Measurements from ENCODE around the gene MRGPRG.

Gene MRGPRG

DNA sequence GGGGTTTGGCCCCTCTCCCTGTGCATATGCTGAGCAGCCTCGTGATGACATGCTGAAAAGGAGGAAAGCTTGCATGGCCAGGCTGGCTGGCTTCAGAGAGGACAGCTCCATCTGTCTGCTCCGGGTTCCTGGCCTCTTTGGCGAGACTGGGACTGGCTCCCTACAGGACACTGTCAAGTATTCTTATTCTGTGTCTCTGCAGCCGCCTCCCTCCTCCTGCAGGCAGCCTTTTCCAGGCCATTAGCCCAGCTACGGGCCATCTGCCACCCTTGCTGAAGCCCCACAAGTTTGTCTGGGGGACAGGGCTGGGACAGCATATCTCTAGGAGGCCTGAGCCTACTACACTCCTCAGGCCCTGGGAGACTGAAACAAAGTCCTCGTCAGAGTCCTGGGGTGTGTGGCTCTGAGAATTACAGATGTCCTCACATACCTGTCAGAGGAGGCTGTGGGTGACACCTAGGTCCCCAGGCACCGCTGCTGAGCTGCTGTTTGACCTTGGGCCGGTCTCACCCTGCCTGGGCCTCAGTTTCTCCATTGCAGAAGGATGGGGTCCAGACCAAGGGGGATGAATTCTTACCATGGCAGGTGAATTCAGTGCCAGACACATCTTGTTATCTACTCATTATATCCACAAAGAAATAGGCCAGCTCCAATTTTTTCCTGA lies 11.0 kb downstream of the MRGPRG start:
- DNase-seq (ENCODE audit: low read depth): no peak

DNA sequence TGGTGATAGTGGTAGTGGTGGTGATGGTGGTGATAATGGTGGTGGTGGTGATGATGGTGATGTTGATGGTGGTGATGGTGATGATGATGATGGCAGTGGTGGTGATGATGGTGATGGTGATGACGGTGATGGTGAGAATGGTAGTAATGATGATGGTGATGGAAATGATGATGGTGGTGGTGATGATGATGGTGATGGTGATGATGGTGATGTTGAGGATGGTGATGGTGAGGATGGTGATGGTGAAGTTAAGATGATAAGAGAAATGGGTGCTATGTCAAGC lies 11.8 kb downstream of the MRGPRG start:
- no peak for DNase-seq (ENCODE audit: low read depth)

DNA sequence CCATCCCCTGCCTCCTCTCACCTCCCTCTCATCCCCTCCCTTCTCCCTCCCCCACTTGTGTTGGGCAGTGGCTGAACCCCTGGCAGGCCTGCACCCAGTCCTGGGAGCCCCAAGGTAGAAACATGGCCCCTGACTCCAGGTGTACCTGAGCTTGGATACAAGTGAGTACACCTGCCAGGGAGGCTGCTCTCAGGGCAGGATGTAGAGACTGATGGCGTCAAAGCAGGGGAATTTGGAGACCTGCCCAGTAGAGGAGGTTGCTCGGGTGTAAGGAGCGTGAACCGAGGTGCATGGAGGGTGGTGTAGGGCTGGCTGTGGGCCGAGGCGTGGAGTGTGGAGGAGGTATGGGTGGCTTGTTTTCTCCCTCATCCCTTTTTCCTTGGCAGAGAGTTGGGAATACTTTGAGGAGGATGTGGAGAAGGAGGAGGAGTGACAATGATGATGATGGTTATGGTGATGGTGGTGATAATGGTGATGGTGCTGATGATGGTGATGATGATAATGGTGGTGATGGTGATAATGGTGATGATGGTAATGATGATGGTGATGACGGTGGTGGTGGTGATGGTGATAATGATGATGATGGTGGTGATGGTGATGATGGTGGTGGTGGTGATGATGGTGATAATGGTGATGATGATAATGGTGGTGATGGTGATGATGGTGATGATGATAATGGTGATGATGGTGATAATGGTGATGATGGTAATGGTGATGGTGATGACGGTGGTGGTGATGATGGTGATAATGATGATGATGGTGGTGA lies 12.3 kb downstream of the MRGPRG start:
- DNase-seq (ENCODE audit: low read depth): no peak

DNA sequence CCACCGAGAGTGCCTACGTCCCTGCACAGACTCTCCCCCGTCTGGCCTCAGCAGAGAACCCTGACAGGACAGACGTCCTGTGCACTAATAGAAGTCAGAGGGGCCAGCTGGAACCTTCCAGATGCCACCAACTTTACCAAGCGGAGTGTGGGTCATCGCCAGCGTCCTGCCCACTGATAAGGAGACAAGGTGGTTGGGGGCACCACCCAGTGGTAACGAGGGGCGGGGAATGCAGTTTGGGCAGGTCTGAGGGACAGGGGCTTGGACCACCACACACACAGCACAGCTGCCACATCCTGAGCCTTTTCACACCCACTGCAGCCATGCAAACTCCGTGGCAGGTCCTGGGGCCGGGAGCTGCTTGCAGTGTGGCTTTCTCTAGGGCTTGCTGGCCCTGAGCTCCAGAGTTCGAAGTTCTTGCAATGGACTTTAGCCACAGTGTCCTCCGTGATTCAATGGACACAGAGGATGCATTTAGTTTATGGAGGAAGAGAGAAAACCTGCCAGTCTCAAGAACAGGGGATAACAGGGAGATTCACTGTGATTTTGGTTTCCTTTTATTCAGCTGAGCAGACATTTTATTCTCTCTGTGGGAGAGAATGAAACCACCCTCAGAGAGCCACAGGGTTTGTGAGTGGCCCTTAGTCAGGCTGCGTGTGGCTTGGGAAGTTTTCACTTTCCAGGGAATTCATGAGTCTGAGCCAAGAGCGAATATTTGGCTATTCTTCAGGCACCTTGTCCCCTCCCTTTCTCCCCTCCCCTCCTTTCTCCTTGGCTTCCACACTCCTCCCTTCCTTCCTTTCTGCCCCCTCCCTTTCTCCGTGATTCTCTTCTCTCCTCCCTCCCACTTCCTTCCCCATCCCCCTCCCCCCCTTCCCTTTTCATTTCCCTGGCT lies 13.1 kb downstream of the MRGPRG start:
- DNase-seq (ENCODE audit: low read depth): no peak

DNA sequence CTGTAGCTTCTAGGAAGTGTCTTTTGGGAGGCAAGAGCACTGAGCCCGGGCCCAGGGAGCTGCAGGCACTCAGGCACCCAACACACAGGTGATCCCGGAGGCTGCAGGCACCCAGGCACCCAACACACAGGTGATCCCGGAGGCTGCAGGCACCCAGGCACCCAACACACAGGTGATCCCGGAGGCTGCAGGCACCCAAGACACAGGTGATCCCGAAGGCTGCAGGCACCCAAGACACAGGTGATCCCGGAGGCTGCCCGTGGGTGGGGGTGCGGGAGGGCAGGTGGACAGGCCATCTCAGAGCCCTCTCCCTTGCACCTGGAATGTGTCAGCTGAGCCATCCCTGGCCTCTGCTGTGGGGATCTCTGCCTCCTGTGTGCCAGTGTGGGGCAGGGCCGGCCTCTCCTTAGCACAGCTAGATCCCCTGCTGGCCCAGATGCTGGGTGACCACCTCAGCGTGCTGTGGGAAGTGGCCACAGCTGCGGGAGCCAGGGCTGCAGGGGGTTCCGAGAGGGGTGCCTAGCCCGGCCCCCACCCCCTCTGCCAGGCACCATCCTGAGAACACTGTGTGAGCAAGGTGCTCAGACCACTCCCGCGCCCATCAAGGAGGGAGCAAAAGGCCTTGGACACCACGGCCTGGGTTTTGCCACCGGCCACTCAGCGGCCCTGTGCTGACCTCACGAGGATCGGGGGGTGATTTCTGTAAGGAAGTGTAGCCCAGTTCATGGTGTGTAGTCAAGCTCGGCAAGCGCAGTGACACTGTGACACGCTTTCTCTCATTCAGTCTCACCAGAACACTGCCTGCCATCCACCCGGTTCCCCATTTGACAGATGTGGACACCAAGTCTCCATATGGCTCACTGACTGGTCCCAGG lies 14.2 kb downstream of the MRGPRG start:
- DNase-seq (ENCODE audit: low read depth): no peak

DNA sequence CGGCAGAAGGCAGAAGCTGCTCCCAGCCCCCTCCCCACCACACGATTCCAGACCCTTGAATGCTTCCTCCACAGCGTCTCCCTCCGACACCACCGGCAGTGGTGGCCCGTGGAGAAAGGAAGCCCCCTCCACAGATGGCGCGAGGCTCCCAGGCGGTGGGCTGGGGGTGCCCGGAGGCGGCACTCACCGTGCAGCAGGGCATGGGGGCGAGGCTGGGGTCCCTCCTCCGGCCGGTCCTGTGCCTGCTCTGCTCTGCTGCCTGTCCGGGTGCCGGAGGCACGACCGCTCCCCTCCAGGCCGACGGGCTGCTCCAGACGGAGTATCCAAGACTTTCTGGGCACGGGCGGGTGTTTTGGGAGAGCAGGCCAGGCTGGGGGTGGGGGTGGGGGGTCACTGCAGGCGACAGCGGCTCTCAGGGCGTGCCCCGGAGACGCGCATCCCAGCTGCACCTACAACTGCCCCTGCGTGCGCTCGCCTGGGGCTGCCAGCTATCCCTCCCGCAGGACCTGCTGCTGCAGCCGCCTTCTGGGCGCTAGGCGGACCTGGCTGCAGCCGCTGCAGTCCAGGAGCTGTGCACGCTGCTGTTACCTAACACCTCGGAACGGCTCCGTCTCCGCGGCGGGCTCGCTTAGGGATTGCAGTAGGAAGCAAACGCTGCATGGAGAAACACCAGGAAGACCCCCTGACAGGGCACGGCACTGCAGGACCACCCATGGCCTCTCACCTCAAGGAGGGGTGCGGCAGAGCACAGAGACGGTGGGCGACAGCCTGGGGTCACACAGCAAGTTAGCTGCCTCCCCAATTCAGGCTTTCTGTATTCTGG lies 15.2 kb downstream of the MRGPRG start:
- DNase-seq (ENCODE audit: low read depth): no peak

DNA sequence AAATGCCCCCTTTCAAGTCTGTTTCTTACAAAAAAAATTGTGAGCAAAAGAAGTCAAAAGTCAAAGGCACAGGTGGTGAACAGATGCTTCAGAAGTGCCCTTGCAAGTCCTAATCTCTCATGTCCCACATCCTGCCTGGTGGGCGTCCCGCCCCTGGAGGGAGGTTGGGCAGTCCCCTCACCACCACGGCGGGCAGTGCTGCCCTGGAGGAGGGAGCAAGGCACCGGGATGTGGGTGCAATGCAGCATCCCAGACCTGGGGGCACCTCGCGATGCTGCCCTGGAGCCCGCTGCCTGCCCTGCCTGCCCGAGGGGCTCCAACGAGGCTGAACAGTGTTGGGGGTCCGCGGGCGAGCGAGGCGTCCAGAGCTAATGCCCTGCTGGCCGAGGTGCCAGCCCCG lies 15.9 kb downstream of the MRGPRG start:
- no peak for DNase-seq (ENCODE audit: low read depth)

DNA sequence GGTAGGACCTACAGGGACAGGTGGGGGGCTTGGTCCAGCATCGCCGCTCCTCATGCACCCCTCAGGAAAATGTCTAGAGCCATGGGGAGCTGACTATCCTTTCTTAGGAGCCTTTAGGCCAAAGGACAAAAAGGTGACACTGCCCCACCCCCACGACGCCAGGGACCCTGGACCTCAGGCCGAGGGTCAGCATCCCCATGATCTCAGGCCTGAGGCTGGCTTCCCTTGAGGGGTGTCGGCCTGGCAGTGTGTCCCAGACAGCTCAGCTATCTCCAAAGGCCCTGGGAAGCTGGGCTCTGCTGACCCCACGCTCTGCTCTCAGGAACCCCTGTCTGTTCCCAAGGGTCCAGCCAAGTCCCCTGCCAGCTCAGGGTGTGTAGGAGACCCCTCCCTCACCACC lies 16.3 kb downstream of the MRGPRG start:
- DNase-seq (ENCODE audit: low read depth): no peak

DNA sequence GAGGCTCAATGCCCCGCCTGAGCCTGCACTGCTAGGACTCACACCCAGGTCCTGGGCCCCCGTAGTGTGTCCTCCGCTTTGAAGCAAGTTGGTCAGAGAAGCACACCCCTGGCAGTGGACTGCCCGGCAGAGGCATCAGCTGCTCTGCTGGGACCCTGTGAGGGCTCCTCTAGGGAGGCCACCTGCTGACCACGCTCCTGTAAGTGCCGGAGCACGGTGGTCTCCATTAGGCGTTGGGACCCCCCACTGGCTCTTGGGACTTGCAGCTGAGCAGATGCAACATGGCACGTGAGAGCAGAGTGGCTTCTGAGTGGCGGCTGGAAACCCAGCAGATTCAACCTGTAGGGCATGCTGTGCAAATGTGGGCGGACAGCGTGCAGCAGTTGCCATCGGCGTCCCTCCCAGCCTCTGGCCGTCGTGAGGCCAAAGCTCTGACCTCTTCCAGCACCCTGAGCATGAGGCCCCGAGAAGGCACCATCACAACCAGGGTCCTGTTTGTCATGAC lies 16.9 kb downstream of the MRGPRG start:
- DNase-seq (ENCODE audit: low read depth): no peak

DNA sequence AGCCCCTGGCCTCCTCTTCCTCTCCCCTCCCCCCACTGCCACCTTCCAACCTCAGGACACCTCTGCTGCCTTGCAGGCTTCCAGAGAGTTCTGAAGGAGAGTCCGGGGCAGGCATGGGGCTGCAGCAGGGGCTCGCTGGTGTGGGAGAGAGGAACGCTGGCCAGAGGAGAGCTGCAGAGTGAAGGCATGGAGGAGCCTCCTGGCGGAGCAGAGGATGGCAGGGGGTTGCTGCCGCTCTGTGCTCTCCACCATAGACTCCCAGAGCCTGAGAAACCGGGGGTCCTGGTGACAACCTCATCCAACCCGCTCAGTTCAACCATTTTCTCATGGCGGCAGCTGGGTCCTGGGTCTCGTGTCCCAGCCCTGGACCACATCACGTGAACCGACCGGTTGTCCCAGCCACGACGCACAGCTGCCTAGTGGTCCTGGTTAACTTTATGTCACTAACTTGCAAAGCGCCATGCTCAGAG lies 17.5 kb downstream of the MRGPRG start:
- DNase-seq (ENCODE audit: low read depth): no peak

DNA sequence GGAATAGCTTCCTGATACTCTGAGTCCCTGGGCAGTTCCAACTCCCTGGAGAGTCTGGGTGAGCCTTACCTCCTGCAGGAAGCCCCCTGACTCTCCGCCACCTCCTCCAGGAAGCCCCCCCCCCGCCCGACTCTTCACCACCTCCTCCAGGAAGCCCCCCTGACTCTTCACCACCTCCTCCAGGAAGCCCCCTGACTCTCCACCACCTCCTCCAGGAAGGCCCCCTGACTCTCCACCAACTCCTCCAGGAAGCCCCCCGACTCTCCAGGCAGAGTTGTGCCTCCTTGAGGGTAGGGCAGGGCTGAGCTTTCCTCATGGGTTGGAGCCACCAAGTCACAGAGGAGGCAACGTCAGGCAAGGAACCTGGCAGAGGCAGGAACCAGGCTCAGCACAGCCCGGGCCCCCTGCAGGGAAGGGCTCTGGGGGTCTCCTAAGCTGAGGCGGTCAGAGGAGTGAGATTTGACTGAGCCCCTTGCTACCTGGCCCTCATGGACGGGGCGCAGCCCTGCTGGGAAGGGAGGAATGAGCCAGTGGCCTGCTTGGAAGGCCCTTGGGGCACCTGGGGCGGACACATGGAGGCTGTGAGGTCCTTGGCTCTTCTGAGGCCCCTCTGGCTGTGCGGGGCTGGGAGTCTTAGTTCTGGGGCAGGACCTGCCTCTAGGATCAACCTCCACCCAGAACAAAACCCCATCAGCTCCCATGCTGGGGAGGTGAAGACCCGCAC lies 18.1 kb downstream of the MRGPRG start:
- no peak for DNase-seq (ENCODE audit: low read depth)

DNA sequence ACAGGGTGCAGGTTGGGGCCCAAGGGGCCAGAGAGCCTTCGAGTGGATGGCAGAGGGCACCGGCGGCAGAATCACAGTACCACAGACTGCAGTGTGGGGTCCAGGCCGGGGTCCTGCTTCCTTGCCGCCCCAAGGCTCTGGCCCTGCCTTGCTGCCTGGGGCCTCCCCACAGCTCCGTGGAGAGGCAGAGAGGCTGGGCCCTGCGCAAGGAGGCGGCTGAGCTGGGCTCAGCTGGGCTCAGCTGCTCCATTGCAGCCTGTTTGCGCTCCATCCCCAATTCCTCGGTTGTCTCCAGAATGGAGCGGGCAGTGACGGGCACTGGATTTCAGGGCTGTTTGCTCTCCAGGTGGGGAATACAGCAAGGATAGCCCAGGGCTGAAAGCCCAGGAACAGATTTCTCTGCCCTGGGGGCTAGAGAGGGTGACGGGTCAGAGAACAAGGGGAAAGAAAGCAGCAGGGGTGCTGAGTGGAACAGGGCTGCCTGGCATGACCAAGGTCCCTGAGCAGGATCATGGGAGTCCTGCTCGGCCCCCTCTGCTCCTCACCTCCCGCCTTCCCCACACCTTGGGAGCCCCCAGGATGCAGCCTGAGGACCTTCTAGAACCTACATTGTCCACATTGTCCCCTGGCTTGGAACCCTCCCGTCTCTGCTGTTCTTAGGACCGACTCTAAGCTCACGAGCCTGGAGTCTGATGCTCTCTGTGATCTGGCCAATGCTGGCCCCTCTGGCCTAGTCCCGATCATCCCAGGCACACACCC lies 18.9 kb downstream of the MRGPRG start:
- no peak for DNase-seq (ENCODE audit: low read depth)

DNA sequence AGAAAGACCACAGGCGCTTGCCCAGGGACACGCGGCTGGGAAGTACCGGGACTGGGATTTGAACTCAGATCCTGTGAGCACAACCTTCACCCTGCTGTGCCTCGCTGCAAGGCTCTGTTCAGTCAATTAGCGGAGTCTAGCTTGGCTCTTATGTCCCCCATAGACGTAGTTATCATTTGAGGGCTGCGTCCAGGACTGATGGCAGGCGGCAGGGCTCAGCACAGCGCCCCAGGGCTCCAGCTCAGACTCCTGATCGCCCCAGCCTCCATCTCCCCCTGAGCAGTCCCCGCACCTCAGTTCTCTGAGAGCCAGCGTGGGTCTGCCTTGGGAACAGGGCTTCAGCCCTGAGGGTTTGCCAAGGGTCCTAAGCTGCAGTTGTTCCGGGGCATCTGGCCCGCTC lies 19.8 kb downstream of the MRGPRG start:
- DNase-seq (ENCODE audit: low read depth): no peak

DNA sequence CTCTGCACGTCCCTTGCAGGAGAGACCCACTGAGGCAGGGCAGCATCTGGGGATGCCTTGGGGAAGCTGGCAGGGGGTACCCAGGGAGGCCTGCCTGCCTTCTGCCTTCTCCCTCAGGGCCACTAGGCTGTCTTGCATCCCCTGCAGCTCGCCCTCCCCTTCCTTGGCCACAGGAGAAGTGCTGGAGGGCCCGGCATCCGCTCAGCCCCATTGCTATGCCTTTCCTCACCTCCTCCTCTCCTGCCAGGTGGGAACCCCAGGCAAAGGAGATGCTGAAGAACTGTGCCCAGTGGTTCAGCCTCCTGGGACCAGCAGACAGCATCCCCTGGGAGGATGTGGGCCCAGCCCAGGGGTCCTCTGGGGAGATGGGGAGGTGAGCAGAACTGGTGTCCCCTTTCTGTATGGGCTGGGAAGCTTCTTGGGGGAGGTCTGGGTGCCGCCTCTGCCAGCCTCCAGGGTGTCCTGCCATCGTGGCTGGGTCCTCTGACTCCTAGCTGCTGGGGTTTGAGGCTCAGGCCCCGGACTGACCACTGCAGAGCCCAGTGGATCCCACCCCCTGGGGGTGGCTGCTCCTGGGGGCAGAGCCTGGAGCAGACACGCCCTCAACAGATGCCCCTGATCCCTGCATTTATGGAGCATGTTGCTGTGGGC lies 20.6 kb downstream of the MRGPRG start:
- DNase-seq (ENCODE audit: low read depth): no peak

DNA sequence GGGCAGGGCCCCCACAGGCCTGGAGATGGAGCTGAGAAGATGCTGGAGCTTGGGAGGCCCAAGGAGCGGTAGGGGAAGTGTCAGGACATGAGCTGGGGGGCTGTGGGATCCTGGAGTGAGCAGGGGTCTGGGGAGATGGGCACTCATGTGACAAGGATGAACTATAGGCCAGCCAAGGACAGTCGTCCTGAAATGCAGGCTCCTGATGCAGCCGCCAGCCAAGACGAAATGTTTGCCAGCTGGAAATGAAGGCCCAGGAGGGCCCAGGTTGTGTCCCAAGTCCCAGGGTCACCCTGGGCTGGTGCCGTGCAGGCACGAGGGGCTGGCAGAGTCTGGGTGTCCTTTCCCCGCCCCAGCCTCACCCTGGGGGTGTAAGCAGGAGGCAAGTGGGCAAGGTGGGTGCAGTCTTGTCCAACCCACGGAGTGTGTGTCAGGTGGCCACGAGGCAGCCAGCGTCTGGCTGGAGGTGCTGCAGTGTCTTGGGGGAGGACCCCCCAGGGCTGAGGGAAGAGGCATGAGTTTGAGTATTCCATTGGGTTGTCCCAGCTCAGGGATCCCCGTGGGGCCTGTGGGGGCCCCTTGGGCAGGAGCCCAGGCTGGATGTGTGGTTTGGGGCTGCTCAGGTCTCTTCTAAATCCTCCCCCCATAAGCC lies 21.4 kb downstream of the MRGPRG start:
- DNase-seq (ENCODE audit: low read depth): no peak

DNA sequence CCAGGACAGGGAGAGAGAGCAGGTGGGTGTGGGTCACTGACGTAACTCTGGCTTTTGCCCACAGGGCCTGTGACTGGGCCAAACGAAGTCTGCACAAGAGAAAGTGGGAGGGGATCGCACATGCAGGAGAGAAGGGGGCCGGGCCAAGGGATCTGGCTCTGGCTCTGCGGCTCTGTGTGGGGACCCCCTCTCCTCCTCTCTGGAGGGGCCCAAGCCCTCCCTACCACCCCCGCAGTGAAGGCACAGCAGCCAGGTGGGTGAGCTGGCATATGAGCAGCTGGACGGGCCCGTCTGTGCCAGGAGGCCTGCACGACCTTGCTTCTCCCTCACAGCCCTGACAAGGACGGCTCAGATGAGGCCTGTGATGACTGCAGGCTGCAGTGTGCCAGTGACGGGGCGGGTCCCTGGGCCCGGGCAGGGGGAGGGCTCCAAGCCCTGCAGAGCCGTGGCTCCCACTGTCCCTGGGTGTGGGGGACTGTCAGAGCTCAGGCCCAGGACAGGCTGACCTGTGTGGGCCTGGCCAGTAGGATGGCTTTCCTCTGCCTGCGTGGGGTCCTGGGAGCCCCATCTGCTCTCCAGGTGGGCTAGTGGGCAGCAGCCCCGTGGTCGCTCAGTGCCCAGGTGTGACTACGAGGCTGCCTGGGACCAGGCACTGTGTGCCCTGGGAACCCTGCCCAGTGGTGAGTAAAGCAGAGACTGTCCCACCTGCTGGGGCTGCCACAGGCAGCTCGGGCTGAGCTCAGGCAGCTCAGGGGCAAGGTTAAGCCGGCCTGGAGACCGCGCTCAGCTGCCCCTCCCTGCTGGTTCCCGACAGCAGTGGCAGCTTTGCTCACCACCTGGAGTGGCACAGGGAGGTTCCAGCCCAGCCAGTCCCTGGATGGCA lies 22.2 kb downstream of the MRGPRG start:
- DNase-seq (ENCODE audit: low read depth): no peak

Measured in stromal cell of bone marrow (primary cell).